HG02763 (cell line): ENCODE measurements around the gene TXNL4A.
"Not testable (repeated sequence)": the region's sequence is repeated elsewhere in the genome, so short reads cannot be mapped to it uniquely, and the experiment has no call there.

Source experiments
- ATAC-seq: cut with Tn5 transposase; IDR thresholded peaks from one replicate; pipeline ENCODE4 v1.9.1; 2021; ENCODE audit warnings: mild to moderate bottlenecking, moderate library complexity; ENCODE audit not compliant: unreplicated experiment

TXNL4A gene

DNA sequence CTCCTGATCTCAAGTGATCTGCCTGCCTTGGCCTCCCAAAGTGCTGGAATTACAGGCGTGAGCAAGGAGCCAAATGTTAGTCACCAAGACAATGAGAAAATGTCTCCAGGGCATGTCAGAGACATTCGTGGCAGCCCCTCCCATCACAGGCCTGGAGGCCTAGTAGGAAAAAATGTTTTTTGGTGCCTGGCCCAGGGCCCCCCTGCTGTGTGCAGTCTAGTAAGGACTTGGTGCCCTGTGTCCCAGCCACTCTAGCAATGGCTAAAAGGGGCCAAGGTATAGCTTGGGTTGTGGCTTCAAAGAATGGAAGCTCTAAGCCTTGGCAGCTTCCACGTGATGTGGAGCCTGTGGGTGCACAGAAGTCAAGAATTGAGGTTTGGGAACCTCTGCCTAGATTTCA, 12.5 kb upstream of the TXNL4A start:
- no peak for ATAC-seq

- not testable (repeated sequence) for ATAC-seq
These were observed 11.3 kb upstream of the TXNL4A start for GRCh38 chr18:79999701-80000100.

DNA sequence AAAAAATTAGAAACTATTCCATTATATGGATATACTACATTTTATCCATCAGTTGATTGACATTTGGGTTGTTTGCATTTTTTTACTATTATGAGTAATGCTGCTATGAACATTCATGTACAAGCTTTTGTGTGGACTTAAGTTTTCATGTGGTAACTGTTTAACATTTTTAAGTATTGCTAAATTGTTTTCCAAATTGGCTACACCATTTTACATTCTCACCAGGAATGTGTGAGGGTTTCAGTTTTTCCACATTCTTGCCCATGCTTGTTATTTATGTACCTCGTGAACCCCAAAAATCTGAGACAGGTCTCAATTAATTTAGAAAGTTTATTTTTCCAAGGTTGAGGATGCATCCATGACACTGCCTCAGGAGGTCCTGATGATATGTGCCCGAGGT, 3.1 kb upstream of the TXNL4A start:
- no peak for ATAC-seq

- no peak for ATAC-seq
These were observed 783 bp upstream of the TXNL4A start for GRCh38 chr18:79989195-79989497.

DNA sequence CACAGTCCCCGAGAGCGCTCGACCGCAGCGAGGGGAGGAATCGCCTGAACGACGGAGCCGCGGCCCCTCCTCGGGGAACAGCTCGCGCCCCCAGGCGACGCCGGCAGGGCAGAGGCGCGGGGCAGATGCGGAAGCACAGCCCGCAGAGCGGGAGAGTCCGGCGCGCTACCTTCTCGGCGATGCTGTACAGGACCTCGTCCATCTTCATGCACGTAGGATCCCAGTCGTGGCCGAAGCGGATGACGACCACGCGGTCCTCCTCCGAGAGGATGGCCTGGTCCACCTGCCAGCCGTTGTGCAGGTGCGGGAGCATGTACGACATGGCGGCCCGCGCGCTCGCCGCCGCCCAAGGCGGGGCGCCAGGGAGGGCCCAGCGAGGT, 302 bp downstream of the TXNL4A start:
- ATAC-seq = peak; percentile 66

DNA sequence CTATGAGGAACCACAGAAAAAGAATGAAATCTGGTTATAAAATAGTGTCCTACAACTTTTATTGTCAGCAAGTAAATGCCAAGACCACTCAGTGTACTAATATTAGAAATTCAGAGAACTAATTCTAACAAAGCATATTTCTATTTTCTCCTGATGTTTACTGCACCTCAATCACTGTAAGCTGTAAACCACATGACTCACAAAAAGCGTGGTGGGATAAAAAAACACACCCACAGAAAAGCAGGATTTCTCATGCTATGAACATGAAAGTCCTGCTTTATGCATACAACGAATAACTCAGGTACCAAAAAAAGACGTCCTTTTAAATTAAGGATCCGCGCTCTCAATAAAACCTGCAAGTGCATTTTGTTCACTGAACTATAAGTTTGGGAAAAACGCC, 797 bp downstream of the TXNL4A start:
- no peak for ATAC-seq

- ATAC-seq = no peak
These were observed 1.6 kb downstream of the TXNL4A start for GRCh38 chr18:79986726-79987125.

- no peak for ATAC-seq
These were observed 3.2 kb downstream of the TXNL4A start for GRCh38 chr18:79985172-79985571.

DNA sequence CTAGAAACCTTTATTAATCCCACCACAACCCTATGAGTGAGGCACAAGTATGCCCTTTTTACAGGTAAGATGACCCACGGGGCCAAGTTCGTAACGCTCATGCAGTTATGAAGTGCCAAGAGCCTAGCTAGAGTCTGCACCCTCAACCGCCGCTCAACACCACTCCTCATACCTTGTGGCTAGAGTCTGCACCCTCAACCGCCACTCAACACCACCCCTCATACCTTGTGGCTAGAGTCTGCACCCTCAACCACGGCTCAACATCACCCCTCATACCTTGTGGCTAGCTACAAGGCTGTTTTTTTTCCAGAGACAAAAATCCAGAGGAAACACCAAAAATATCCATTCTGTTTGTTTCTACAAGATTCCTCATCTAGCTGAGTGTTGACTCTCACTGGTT, 4.6 kb downstream of the TXNL4A start:
- no peak for ATAC-seq

DNA sequence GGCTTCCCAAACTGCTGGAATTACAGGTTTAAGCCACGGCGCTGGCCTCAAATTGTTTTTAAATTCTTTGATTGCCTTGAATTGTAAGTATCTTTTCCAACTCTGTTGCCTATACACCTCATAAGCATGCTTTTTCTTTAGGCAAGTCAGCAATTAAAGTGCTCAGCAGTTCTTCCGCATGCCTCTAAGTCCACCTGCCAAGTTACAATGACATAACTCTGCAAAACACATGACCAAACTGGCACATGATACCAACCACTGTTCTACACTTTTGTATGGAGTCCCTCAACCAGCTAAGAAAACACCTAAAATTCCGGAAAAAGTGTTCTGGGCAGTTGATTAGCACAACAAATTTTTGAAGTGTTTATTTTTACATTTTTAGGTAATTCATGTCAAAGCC, 5.1 kb downstream of the TXNL4A start:
- ATAC-seq = no peak

DNA sequence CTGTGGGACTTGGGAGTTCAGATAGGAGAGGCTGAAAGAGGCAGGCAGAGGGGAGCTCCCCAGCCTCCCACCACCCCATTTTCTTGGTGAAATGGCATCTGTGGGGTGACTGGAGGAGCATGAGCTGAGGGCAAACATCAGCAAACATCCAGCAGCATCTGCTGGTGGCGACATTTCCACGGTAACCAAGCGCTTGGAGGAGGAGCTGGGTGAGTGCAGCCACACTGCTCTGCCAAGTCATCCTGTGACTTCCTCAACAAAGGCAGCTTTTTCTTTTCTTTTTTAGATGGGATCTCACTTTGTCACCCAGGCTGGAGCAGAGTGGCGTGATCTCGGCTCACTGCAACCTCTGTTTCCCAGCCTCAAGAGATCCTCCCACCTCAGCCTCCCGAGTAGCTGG, 5.6 kb downstream of the TXNL4A start:
- no peak for ATAC-seq

GRCh38 chr18:79980585-79980984, 7.8 kb downstream of the TXNL4A start:
- no peak for ATAC-seq

DNA sequence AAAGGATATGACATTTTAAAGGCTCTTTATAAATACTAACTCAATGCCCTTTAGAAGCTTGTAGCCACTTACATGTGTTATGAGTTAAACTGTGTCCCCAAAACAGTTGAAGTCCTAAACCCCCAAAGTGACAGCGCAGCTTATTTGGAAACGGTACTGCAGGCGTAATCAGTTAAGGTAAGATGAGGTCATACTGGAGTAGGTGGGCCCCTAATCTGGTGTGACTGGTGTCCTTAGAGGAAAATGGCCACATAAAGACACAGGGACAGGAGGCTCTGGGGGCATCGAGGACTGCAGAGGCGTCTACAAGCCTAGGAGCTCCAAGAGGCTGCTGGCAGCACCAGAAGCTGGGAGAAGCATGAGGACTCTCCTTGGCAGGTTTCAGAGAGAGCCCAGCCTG, 8.5 kb downstream of the TXNL4A start:
- no peak for ATAC-seq

GRCh38 chr18:79975985-79976680, 12.2 kb downstream of the TXNL4A start:
- no peak for ATAC-seq

DNA sequence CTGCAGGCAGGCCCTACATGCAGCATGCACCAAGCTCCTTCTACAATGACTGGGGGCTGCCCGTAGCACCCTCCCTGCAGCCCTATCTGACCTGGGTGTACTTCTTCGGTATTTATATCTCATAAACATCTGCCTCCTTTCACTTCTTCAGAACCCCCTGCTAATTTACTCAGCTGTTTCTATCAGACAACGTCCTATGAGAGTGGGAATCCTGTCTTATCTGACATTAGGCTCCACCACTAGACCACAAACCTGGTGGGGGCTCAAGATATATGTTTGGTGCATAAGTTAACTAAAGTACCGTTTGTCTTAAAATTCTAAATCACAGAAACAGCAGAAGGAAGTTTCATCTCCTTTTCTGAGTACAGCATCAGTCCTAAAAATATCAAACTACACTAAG, 13.3 kb downstream of the TXNL4A start:
- ATAC-seq = no peak

GRCh38 chr18:79974025-79974654, 14.2 kb downstream of the TXNL4A start:
- no peak for ATAC-seq

- ATAC-seq = no peak
These were observed 14.8 kb downstream of the TXNL4A start for GRCh38 chr18:79973517-79973916.

DNA sequence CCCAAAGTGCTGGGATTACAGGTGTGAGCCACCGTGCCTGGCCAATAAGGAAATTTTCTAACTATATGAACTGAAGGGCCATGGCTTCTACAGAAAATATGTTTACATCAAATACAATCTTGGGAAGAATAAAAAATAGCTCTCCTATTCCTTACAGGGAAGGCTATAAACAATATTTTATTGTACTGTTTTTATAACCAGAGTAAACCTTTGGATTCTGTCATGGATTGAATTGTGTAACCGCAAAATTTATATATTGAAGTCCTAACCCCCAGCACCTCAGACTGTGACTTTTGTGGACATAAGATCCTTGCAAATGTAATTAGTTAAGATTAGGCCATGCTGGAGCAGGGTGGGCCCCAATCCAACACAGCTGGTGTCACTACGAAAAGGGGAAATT, 15.6 kb downstream of the TXNL4A start:
- no peak for ATAC-seq

DNA sequence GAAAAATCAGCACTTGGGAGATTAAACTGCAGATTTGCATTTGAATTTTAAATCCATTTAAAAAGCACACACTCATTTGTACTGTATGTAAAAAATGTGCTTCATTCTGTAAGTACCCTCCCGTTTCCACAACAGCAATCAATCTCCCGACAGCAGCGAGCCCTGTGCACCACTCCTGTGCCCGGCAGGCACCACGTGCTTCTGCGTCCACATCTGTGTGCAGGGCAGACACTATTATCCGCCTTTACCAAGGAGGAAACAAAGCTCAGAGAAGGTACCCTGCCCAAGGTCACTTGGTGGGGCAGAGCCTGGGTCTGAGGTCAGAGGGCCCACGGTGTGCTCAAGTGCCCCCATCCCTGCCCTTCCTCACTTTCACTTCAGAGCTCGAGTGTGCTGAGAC, 16.4 kb downstream of the TXNL4A start:
- no peak for ATAC-seq

GRCh38 chr18:79971211-79971952, 17.0 kb downstream of the TXNL4A start:
- no peak for ATAC-seq

- ATAC-seq = no peak
These were observed 17.8 kb downstream of the TXNL4A start for GRCh38 chr18:79970419-79971133.
